H9 (cell line): ENCODE results near the gene FGF16. TPM values are rescaled to one million over a fixed set of nuclear protein-coding genes. Genes with fewer than 3 reads are reported as not detected.

Experiments used
- DNase-seq: peaks from one replicate; pipeline ENCODE4 v3.0.0-alpha.2; 2017
- H2AFZ ChIP-seq: one replicate; pipeline ENCODE4 v1.6.1; 2013; ENCODE audit warnings: mild to moderate bottlenecking, low read length, control low read depth, moderate library complexity
- H2AK5ac ChIP-seq: 2 replicates; pipeline ENCODE4 v1.6.1; 2013; ENCODE audit warnings: low read length, control low read depth, mixed read lengths; ENCODE audit not compliant: insufficient read length
- H2BK120ac ChIP-seq: one replicate; pipeline ENCODE4 v1.6.1; 2013; ENCODE audit warnings: low read depth, mild to moderate bottlenecking, low read length, control low read depth, inconsistent platforms; ENCODE audit not compliant: poor library complexity, severe bottlenecking
- H2BK12ac ChIP-seq: 2 replicates; pipeline ENCODE4 v1.6.1; 2013; ENCODE audit warnings: low read length, control low read depth, mixed read lengths, low read depth; ENCODE audit not compliant: insufficient read length
- H2BK15ac ChIP-seq: 2 replicates; pipeline ENCODE4 v1.6.1; 2013; ENCODE audit warnings: low read depth, low read length, control low read depth
- H2BK20ac ChIP-seq: one replicate; pipeline ENCODE4 v1.6.1; 2013; ENCODE audit warnings: low read depth, mild to moderate bottlenecking, low read length, control low read depth, inconsistent platforms; ENCODE audit not compliant: poor library complexity, severe bottlenecking
- H2BK5ac ChIP-seq: 2 replicates; pipeline ENCODE4 v1.6.1; 2013; ENCODE audit warnings: low read length, control low read depth, mixed read lengths; ENCODE audit not compliant: insufficient read length
- H3K14ac ChIP-seq: 2 replicates; pipeline ENCODE4 v1.6.1; 2013; ENCODE audit warnings: low read length, control low read depth; ENCODE audit not compliant: insufficient read depth
- H3K18ac ChIP-seq: 2 replicates; pipeline ENCODE4 v1.6.1; 2013; ENCODE audit warnings: low read depth, mild to moderate bottlenecking, mixed read lengths, low read length, control low read depth; ENCODE audit not compliant: insufficient read length
- H3K23ac ChIP-seq: 2 replicates; pipeline ENCODE4 v1.6.1; 2013; ENCODE audit warnings: low read length, control low read depth, mixed read lengths, low read depth; ENCODE audit not compliant: insufficient read length
- H3K23me2 ChIP-seq: 2 replicates; pipeline ENCODE4 v1.6.1; 2013; ENCODE audit warnings: low read depth, mild to moderate bottlenecking, mixed read lengths, low read length, control low read depth; ENCODE audit not compliant: insufficient read length, poor library complexity, severe bottlenecking
- H3K27ac ChIP-seq: 2 replicates; pipeline ENCODE4 v1.5.1; 2013; ENCODE audit warnings: low read length, control low read depth, mixed read lengths, low read depth; ENCODE audit not compliant: insufficient read length
- H3K27me3 ChIP-seq: 2 replicates; pipeline ENCODE4 v1.6.1; 2013; ENCODE audit warnings: low read length, control low read depth, inconsistent platforms; ENCODE audit not compliant: insufficient read depth
- H3K4ac ChIP-seq: 2 replicates; pipeline ENCODE4 v1.6.1; 2013; ENCODE audit warnings: low read depth, mild to moderate bottlenecking, control low read depth, inconsistent platforms, low read length, moderate library complexity
- H3K4me1 ChIP-seq: 2 replicates; pipeline ENCODE4 v1.6.1; 2013; ENCODE audit warnings: low read length, control low read depth, inconsistent platforms; ENCODE audit not compliant: insufficient read depth
- H3K4me2 ChIP-seq: 2 replicates; pipeline ENCODE4 v1.6.1; 2013; ENCODE audit warnings: low read length, control low read depth, mixed read lengths; ENCODE audit not compliant: insufficient read length, insufficient read depth
- H3K56ac ChIP-seq: 2 replicates; pipeline ENCODE4 v1.6.1; 2013; ENCODE audit warnings: low read depth, mild to moderate bottlenecking, mixed read lengths, low read length, control low read depth; ENCODE audit not compliant: insufficient read length
- H3K79me1 ChIP-seq: 2 replicates; pipeline ENCODE4 v1.6.1; 2013; ENCODE audit warnings: low read depth, mild to moderate bottlenecking, moderate library complexity, low read length, control low read depth, inconsistent platforms; ENCODE audit not compliant: insufficient read depth, poor library complexity, severe bottlenecking
- H3K79me2 ChIP-seq: 2 replicates; pipeline ENCODE4 v1.6.1; 2013; ENCODE audit warnings: low read length, control low read depth, inconsistent platforms; ENCODE audit not compliant: insufficient read depth
- H3K9ac ChIP-seq: 2 replicates; pipeline ENCODE4 v1.6.1; 2013; ENCODE audit warnings: low read length, control low read depth, mixed read lengths; ENCODE audit not compliant: insufficient read length; ENCODE audit errors: extremely low read depth
- H3K9me3 ChIP-seq: one replicate; pipeline ENCODE4 v1.6.1; 2013; ENCODE audit warnings: low read depth, low read length, inconsistent platforms; ENCODE audit not compliant: control insufficient read depth
- H3T11ph ChIP-seq: one replicate; pipeline ENCODE4 v1.6.1; 2013; ENCODE audit warnings: mild to moderate bottlenecking, low read length, control low read depth, inconsistent platforms
- H4K20me1 ChIP-seq: one replicate; pipeline ENCODE4 v1.6.1; 2013; ENCODE audit not compliant: control insufficient read depth, insufficient read length, insufficient read depth
- H4K5ac ChIP-seq: 2 replicates; pipeline ENCODE4 v1.6.1; 2013; ENCODE audit warnings: low read depth, mild to moderate bottlenecking, mixed read lengths, low read length, control low read depth; ENCODE audit not compliant: insufficient read length
- H4K8ac ChIP-seq: replicated peaks from 2 replicates; pipeline ENCODE4 v1.6.1; 2013; ENCODE audit warnings: low read length, control low read depth, mixed read lengths, low read depth; ENCODE audit not compliant: insufficient read length
- H4K91ac ChIP-seq: 2 replicates; pipeline ENCODE4 v1.6.1; 2013; ENCODE audit warnings: low read depth, mild to moderate bottlenecking, moderate library complexity, mixed read lengths, low read length, control low read depth; ENCODE audit not compliant: insufficient read length
- H3K27ac Mint-ChIP-seq, 3 experiments: 2 replicates in 2 of 3; 3 replicates in 1 of 3; pipeline ENCODE4 v1.8.0; 2020 to 2021; ENCODE audit warnings: mixed read lengths in 3 of 3, mild to moderate bottlenecking in 1 of 3, moderate library complexity in 1 of 3
- H3K27me3 Mint-ChIP-seq: 2 replicates; pipeline ENCODE4 v1.8.0; 2021; ENCODE audit warnings: low read depth, mild to moderate bottlenecking, moderate library complexity, mixed read lengths
- H3K36me3 Mint-ChIP-seq, 3 experiments: 2 replicates in 2 of 3; 3 replicates in 1 of 3; pipeline ENCODE4 v1.8.0; 2020 to 2021; ENCODE audit warnings: low read depth in 3 of 3, mixed read lengths in 3 of 3; ENCODE audit not compliant: insufficient read depth in 1 of 3
- H3K4me1 Mint-ChIP-seq, 2 experiments: 2 replicates each; pipeline ENCODE4 v1.8.0; 2020; ENCODE audit warnings: mixed read lengths in 2 of 2
- H3K4me3 Mint-ChIP-seq, 2 experiments: 2 replicates in 1 of 2; 3 replicates in 1 of 2; pipeline ENCODE4 v1.8.0; 2020 to 2021; ENCODE audit warnings: mild to moderate bottlenecking in 2 of 2, mixed read lengths in 2 of 2, moderate library complexity in 1 of 2
- H3K9me3 Mint-ChIP-seq, 2 experiments: 2 replicates in 1 of 2; 3 replicates in 1 of 2; pipeline ENCODE4 v1.8.0; 2020; ENCODE audit warnings: mild to moderate bottlenecking in 2 of 2, mixed read lengths in 2 of 2, moderate library complexity in 1 of 2
- WGBS: extraction: QIAGEN DNeasy Blood & Tissue Kit; methylation state at CpG from one replicate; pipeline ENCODE4 v1.1.7; 2013; ENCODE audit warnings: missing lambda C conversion rate, low lambda C conversion rate, mixed read lengths; ENCODE audit not compliant: insufficient read length; ENCODE audit errors: extremely low coverage; 5-methylcytosine and 5-hydroxymethylcytosine counted together
- total RNA-seq: library from RNA; stranded (reverse); gene quantifications from 2 replicates; pipeline ENCODE4 v1.2.1, GENCODE V29; 2021
- TF ChIP-seq, protein P1 (sequence below): fragments of 200-600 bp; sonication (generic); conservative IDR thresholded peaks from 3 replicates; pipeline ENCODE4 v1.8.0; 2021; ENCODE audit warnings: antibody characterized with exemption, mild to moderate bottlenecking

Gene FGF16
- total RNA-seq, 1 experiment from 2014 or later, result 2.8 TPM

DNA sequence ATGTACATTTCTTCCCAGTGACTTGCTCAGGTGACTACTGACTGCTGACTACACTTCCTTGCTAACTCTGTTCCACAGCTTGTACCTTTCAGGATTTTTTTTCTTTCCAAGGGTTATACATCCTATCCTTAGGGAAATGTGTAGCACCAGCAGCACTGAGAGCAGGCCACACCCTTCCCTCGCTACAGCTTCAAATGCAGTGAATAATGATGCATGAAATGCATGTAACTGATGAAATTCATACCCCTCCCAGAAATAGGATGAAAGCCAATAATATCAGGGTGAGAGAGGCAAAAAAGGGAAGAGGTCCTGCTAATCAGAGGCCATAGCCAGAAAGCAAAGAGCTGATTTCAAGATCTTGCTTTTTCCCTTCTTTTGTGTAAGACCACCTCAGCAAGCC is 6.2 kb upstream of the FGF16 start:
- no peak overlapping the region for H2BK5ac ChIP-seq
- H3K56ac ChIP-seq, result no peak overlapping the region
- no peaks in the 10 kb centered on the region for H3K79me1 ChIP-seq
- no peak overlapping the region for H2BK120ac ChIP-seq
- no peak overlapping the region for H3K23ac ChIP-seq
- H3K9me3 ChIP-seq, result peaks cover 21% of the 10 kb centered on the region
- no peaks in the 10 kb centered on the region for H3K27me3 ChIP-seq
- H2BK12ac ChIP-seq, result no peak overlapping the region
- H4K8ac ChIP-seq, result no peak overlapping the region
- no peak overlapping the region for H3K18ac ChIP-seq
- Mint-ChIP-seq H3K4me3 (no peak overlapping the region), H3K9me3 (peaks cover 66 to 72% of the 10 kb centered on the region in 2 experiments), H3K36me3 (peaks cover 0 to 3% (median 0%) of the 10 kb centered on the region in 3 experiments; a peak in 3 of 7 replicates), H3K27ac (no peak overlapping the region), H3K27me3 (peaks cover 5% of the 10 kb centered on the region), H3K4me1 (peaks cover 10 to 12% of the 10 kb centered on the region in 2 experiments)
- no peak overlapping the region for H2AK5ac ChIP-seq
- H3K4ac ChIP-seq, result no peak overlapping the region
- peaks cover under 1% of the 10 kb centered on the region for H3K23me2 ChIP-seq
- H2BK20ac ChIP-seq, result no peak overlapping the region
- H3T11ph ChIP-seq, result no peak overlapping the region
- H2BK15ac ChIP-seq, result no peak overlapping the region
- H4K91ac ChIP-seq, result no peak overlapping the region
- no peak overlapping the region for H3K9ac ChIP-seq
- H3K4me2 ChIP-seq, result no peak overlapping the region
- no peaks in the 10 kb centered on the region for H3K79me2 ChIP-seq
- TF ChIP-seq, protein P1, sequence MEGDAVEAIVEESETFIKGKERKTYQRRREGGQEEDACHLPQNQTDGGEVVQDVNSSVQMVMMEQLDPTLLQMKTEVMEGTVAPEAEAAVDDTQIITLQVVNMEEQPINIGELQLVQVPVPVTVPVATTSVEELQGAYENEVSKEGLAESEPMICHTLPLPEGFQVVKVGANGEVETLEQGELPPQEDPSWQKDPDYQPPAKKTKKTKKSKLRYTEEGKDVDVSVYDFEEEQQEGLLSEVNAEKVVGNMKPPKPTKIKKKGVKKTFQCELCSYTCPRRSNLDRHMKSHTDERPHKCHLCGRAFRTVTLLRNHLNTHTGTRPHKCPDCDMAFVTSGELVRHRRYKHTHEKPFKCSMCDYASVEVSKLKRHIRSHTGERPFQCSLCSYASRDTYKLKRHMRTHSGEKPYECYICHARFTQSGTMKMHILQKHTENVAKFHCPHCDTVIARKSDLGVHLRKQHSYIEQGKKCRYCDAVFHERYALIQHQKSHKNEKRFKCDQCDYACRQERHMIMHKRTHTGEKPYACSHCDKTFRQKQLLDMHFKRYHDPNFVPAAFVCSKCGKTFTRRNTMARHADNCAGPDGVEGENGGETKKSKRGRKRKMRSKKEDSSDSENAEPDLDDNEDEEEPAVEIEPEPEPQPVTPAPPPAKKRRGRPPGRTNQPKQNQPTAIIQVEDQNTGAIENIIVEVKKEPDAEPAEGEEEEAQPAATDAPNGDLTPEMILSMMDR, result no peak
- no peaks in the 10 kb centered on the region for H4K20me1 ChIP-seq
- H2AFZ ChIP-seq, result no peak overlapping the region
- H4K5ac ChIP-seq, result no peak overlapping the region
- H3K27ac ChIP-seq, result no peak overlapping the region
- no peak overlapping the region for H3K14ac ChIP-seq
- H3K4me1 ChIP-seq, result no peaks in the 10 kb centered on the region
- WGBS, result no CpG with 5 or more reads among the region's 1 CpG
- DNase-seq, result no peak
